ENCODE data around the gene KCTD3. TPM values are rescaled to one million over a fixed set of nuclear protein-coding genes. Genes with fewer than 3 reads are reported as not detected.

Gene KCTD3
- polyA plus RNA-seq, 3 donors: 5.9 to 8.7 (median 6.7) TPM

- intact Hi-C loops (cut with micrococcal nuclease): no loop called here
- Mint-ChIP-seq H3K9me3 (peaks cover 0 to 3% (median 0%) of the 10 kb centered on the region in 7 donors), H3K27me3 (ENCODE audit: low read depth in 3 of 3) (peaks cover 0 to 5% (median 3%) of the 10 kb centered on the region in 3 donors), H3K36me3 (no peaks in the 10 kb centered on the region), H3K4me1 (no peaks in the 10 kb centered on the region), H3K27ac (no peak overlapping the region), H3K4me3 (no peak overlapping the region)
- no peak overlapping the region for H3K4me3 ChIP-seq (replicated peaks in 1 of 3; ENCODE audit: low read depth in 2 of 3, low read length in 3 of 3)
- no peaks in the 10 kb centered on the region for H3K27me3 ChIP-seq (ENCODE audit: control insufficient read depth in 2 of 2, insufficient read depth in 2 of 2, low read length in 2 of 2)
- no peaks in the 10 kb centered on the region for H4K20me1 ChIP-seq (ENCODE audit: insufficient read depth, low read length)
- H3K9me3 ChIP-seq (replicated peaks in 1 of 2; ENCODE audit: control insufficient read depth in 1 of 2, insufficient read depth in 1 of 2, low read length in 2 of 2): no peaks in the 10 kb centered on the region
- no peaks in the 10 kb centered on the region for H3K4me1 ChIP-seq (ENCODE audit: control insufficient read depth in 1 of 2, insufficient read depth in 2 of 2, low read length in 2 of 2)
- no peaks in the 10 kb centered on the region for H3K79me2 ChIP-seq (ENCODE audit: insufficient read depth, low read length)
- no peak overlapping the region for H3K4me2 ChIP-seq (replicated peaks; ENCODE audit: extremely low read depth, low read length, poor library complexity, severe bottlenecking)
- WGBS (ENCODE audit: insufficient coverage): 100% methylated on average over 1 of the region's 18 CpGs
- no peak for TF ChIP-seq CTCF (IDR thresholded peaks at IDR 0.05)
- H3K27ac ChIP-seq (ENCODE audit: low read depth in 1 of 2, low read length in 2 of 2): no peak overlapping the region
- DNase-seq: no peak
- H3K36me3 ChIP-seq (replicated peaks in 1 of 2; ENCODE audit: control insufficient read depth in 1 of 2, insufficient read depth in 2 of 2, low read length in 2 of 2): no peaks in the 10 kb centered on the region
- no peak overlapping the region for H3K9ac ChIP-seq (ENCODE audit: insufficient read depth, low read length, poor library complexity, severe bottlenecking)
- H2AFZ ChIP-seq (ENCODE audit: insufficient read depth, low read depth, low read length, poor library complexity, severe bottlenecking): no peak overlapping the region
These were observed 73.5 kb downstream of the KCTD3 start for GRCh38 chr1:215640429-215641148.

GRCh38 chr1:215643592-215644321, 76.7 kb downstream of the KCTD3 start:
- peaks cover 0 to 2% (median 0%) of the 10 kb centered on the region in 7 donors for H3K9me3 Mint-ChIP-seq
- DNase-seq: no peak
- Histone ChIP-seq H3K79me2 (ENCODE audit: insufficient read depth, low read length) (no peaks in the 10 kb centered on the region), H3K9me3 (replicated peaks in 1 of 2; ENCODE audit: control insufficient read depth in 1 of 2, insufficient read depth in 1 of 2, low read length in 2 of 2) (no peaks in the 10 kb centered on the region), H3K27ac (ENCODE audit: low read depth in 1 of 2, low read length in 2 of 2) (no peak overlapping the region), H3K4me2 (replicated peaks; ENCODE audit: extremely low read depth, low read length, poor library complexity, severe bottlenecking) (no peak overlapping the region), H2AFZ (ENCODE audit: insufficient read depth, low read depth, low read length, poor library complexity, severe bottlenecking) (no peak overlapping the region), H3K4me3 (replicated peaks in 1 of 3; ENCODE audit: low read depth in 2 of 3, low read length in 3 of 3) (no peak overlapping the region), H3K4me1 (ENCODE audit: control insufficient read depth in 1 of 2, insufficient read depth in 2 of 2, low read length in 2 of 2) (no peaks in the 10 kb centered on the region), H4K20me1 (ENCODE audit: insufficient read depth, low read length) (no peaks in the 10 kb centered on the region), H3K9ac (ENCODE audit: insufficient read depth, low read length, poor library complexity, severe bottlenecking) (no peak overlapping the region), H3K27me3 (ENCODE audit: control insufficient read depth in 2 of 2, insufficient read depth in 2 of 2, low read length in 2 of 2) (no peaks in the 10 kb centered on the region), H3K36me3 (replicated peaks in 1 of 2; ENCODE audit: control insufficient read depth in 1 of 2, insufficient read depth in 2 of 2, low read length in 2 of 2) (no peaks in the 10 kb centered on the region)
- no peaks in the 10 kb centered on the region for H3K36me3 Mint-ChIP-seq
- TF ChIP-seq CTCF (IDR thresholded peaks at IDR 0.05): no peak
- no peak overlapping the region for H3K27ac Mint-ChIP-seq
- H3K4me3 Mint-ChIP-seq: no peak overlapping the region
- WGBS (ENCODE audit: insufficient coverage): 100% methylated on average over 1 of the region's 4 CpGs
- intact Hi-C loops (cut with micrococcal nuclease): no loop called here
- H3K27me3 Mint-ChIP-seq (ENCODE audit: low read depth in 3 of 3): peaks cover 0 to 3% (median 0%) of the 10 kb centered on the region in 3 donors
- H3K4me1 Mint-ChIP-seq: no peaks in the 10 kb centered on the region

Data from CD14-positive monocyte (primary cell).